HepG2 (cell line): ENCODE measurements around the gene HDGFL2.

Experiments used
- ADNP ChIP-seq: sonication (generic); formaldehyde crosslinking; IDR thresholded peaks from 2 replicates; pipeline ENCODE4 v1.4.0; 2020; ENCODE audit warnings: missing genetic modification reagents
- CTCF ChIP-seq: sonication (generic); formaldehyde crosslinking; IDR thresholded peaks from 2 replicates; pipeline ENCODE4 v1.5.0; 2020; ENCODE audit warnings: mild to moderate bottlenecking, missing genetic modification reagents, moderate library complexity

- no peak for TF ChIP-seq CTCF (CRISPR knock-in tag)
- TF ChIP-seq ADNP (CRISPR knock-in tag) = no peak
Observed at GRCh38 chr19:4505570-4506448, 33.7 kb downstream of the HDGFL2 start.
